Neural cell (in vitro differentiated cells): ENCODE results near the gene CBX8. TPM values are rescaled to one million over a fixed set of nuclear protein-coding genes. Genes with fewer than 3 reads are reported as not detected.

ENCODE experiments used
- H2AFZ ChIP-seq: fragments of 200-600, 300-800 bp; sonication (generic), shearing (Covaris generic); 2 replicates; pipeline ENCODE4 v1.6.0; 2014; ENCODE audit warnings: low read depth, mild to moderate bottlenecking, antibody characterized with exemption, low read length, moderate library complexity
- H3F3A ChIP-seq: fragments of 200-600 bp; shearing (Covaris generic); 2 replicates; pipeline ENCODE4 v1.6.1; 2016; ENCODE audit warnings: mild to moderate bottlenecking, moderate library complexity, mixed read lengths, antibody characterized with exemption, low read length; ENCODE audit not compliant: insufficient read depth, poor library complexity, severe bottlenecking
- H3K27ac ChIP-seq: fragments of 200-600, 300-800 bp; sonication (generic), shearing (Covaris generic); 2 replicates; pipeline ENCODE4 v1.5.1; 2014; ENCODE audit warnings: mild to moderate bottlenecking, low read length, moderate library complexity
- H3K27me3 ChIP-seq: fragments of 300-800, 200-600 bp; sonication (generic), shearing (Covaris generic); 2 replicates; pipeline ENCODE4 v1.6.0; 2014; ENCODE audit warnings: mild to moderate bottlenecking, low read depth, low read length, moderate library complexity; ENCODE audit not compliant: insufficient read depth
- H3K36me3 ChIP-seq: fragments of 300-800, 200-600 bp; sonication (generic), shearing (Covaris generic); 2 replicates; pipeline ENCODE4 v1.5.1; 2014; ENCODE audit warnings: mild to moderate bottlenecking, antibody characterized with exemption, low read length, moderate library complexity; ENCODE audit not compliant: insufficient read depth
- H3K4me2 ChIP-seq: fragments of 300-800, 200-600 bp; sonication (generic), shearing (Covaris generic); 2 replicates; pipeline ENCODE4 v1.6.0; 2014; ENCODE audit warnings: mild to moderate bottlenecking, low read length
- H3K4me3 ChIP-seq: fragments of 300-800, 200-600 bp; sonication (generic), shearing (Covaris generic); 2 replicates; pipeline ENCODE4 v1.5.1; 2014; ENCODE audit warnings: mild to moderate bottlenecking, low read length, moderate library complexity
- H3K79me2 ChIP-seq: fragments of 200-600 bp; shearing (Covaris generic); replicated peaks from 2 replicates; pipeline ENCODE4 v1.6.0; 2014; ENCODE audit warnings: mild to moderate bottlenecking, low read length, moderate library complexity; ENCODE audit not compliant: insufficient read depth
- H3K9ac ChIP-seq: fragments of 300-800, 200-600 bp; sonication (generic), shearing (Covaris generic); 2 replicates; pipeline ENCODE4 v1.6.1; 2016; ENCODE audit warnings: mild to moderate bottlenecking, low read length, mixed read lengths
- H3K9me2 ChIP-seq: fragments of 200-600 bp; shearing (Covaris generic); 2 replicates; pipeline ENCODE4 v1.6.1; 2016; ENCODE audit warnings: mild to moderate bottlenecking, low read length, mixed read lengths; ENCODE audit not compliant: insufficient read depth
- H3K9me3 ChIP-seq: fragments of 200-600, 300-800 bp; sonication (generic), shearing (Covaris generic); 2 replicates; pipeline ENCODE4 v1.6.1; 2016; ENCODE audit warnings: mild to moderate bottlenecking, mixed run types, low read length, moderate library complexity, mixed read lengths
- H4K20me1 ChIP-seq: fragments of 200-600 bp; shearing (Covaris generic); 2 replicates; pipeline ENCODE4 v1.6.1; 2016; ENCODE audit warnings: mild to moderate bottlenecking, mixed run types; ENCODE audit not compliant: insufficient read depth
- EP300 ChIP-seq: fragments of 450-650 bp; conservative IDR thresholded peaks from 2 replicates; pipeline ENCODE4 v1.6.1; 2014; ENCODE audit warnings: antibody characterized with exemption, mild to moderate bottlenecking, moderate library complexity; ENCODE audit not compliant: poor library complexity, severe bottlenecking
- EZH2 ChIP-seq: fragments of 200-600, 300-800 bp; shearing (Covaris generic), sonication (generic); IDR thresholded peaks from 2 replicates; pipeline ENCODE4 v1.6.1; 2014; ENCODE audit warnings: antibody characterized with exemption, low read length, borderline replicate concordance, mild to moderate bottlenecking; ENCODE audit not compliant: insufficient read depth, poor library complexity, severe bottlenecking
- MXI1 ChIP-seq: fragments of 450-650 bp; conservative IDR thresholded peaks from 2 replicates; pipeline ENCODE4 v1.6.1; 2014; ENCODE audit warnings: antibody characterized with exemption, mild to moderate bottlenecking; ENCODE audit not compliant: poor library complexity, severe bottlenecking
- POLR2AphosphoS5 ChIP-seq: IDR thresholded peaks from 2 replicates; pipeline ENCODE4 v1.6.1; 2012
- RAD21 ChIP-seq: fragments of 450-650 bp; conservative IDR thresholded peaks from 2 replicates; pipeline ENCODE4 v1.6.1; 2014; ENCODE audit warnings: antibody characterized with exemption, mild to moderate bottlenecking, moderate library complexity
- SMC3 ChIP-seq: fragments of 450-650 bp; conservative IDR thresholded peaks from 2 replicates; pipeline ENCODE4 v1.6.1; 2014; ENCODE audit warnings: antibody characterized with exemption, mild to moderate bottlenecking, moderate library complexity; ENCODE audit not compliant: poor library complexity
- TAF1 ChIP-seq: IDR thresholded peaks from 2 replicates; pipeline ENCODE4 v1.6.1; 2012; ENCODE audit warnings: low read depth
- polyA plus RNA-seq: library from polyadenylated mRNA; depleted of rRNA; stranded (reverse); fragments of >200 nt; gene quantifications from 2 replicates; pipeline ENCODE4 v1.2.3, GENCODE V29; 2014
- TF ChIP-seq, protein P1 (sequence below): fragments of 450-650 bp; IDR thresholded peaks from 2 replicates; pipeline ENCODE4 v1.5.1; 2014; ENCODE audit warnings: antibody characterized with exemption, mild to moderate bottlenecking, moderate library complexity; ENCODE audit not compliant: poor library complexity, severe bottlenecking
- TF ChIP-seq, protein P2 (sequence below): IDR thresholded peaks from 2 replicates; pipeline ENCODE4 v1.6.1; 2012; ENCODE audit warnings: borderline replicate concordance

CBX8 gene
- polyA plus RNA-seq, 1 donor from 2014 or later = 15.4 TPM

DNA sequence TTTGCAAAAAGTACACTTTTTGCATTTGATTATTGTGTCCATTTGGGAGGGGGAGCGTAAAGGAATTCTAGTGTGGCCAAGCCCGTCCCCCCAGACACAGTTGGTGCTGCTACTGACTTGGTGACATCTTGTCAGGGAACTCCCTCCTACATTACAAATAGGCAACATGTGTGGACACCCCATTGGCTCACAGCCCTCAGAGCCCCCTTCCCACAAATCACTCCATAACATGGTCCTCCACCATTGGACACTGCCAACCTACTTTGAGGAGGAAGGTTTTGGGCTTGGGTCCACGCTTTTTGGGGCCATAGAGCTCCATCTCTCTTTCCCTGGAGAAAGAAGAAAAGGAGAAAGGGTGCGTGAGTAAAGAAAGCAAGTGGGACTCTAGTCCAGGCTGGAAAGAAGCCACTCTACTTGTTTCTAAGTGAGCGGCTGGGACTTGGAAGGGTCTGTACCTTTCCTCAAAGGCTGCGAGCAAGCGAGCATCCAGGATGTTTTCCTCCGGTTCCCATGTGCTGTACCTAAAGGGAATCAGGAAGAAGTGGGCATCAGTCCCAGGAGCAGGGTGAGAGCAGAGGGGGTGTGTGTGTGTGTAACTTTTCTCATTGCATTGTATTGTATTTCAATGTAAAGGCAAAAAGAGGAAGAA, 958 bp downstream of the CBX8 start:
- Histone ChIP-seq H3K9me2 (no peaks in the 10 kb centered on the region), H3F3A (no peaks in the 10 kb centered on the region), H3K4me3 (peak overlapping the region; percentile 87), H3K27ac (peak overlapping the region; percentile 95), H3K27me3 (peaks cover 67% of the 10 kb centered on the region), H2AFZ (no peak overlapping the region), H4K20me1 (peaks cover 26% of the 10 kb centered on the region), H3K79me2 (peaks cover 30% of the 10 kb centered on the region), H3K36me3 (no peaks in the 10 kb centered on the region), H3K4me2 (peak overlapping the region; percentile 84), H3K9ac (peak overlapping the region; percentile 96), H3K9me3 (no peaks in the 10 kb centered on the region)
- no peak for TF ChIP-seq MXI1

DNA sequence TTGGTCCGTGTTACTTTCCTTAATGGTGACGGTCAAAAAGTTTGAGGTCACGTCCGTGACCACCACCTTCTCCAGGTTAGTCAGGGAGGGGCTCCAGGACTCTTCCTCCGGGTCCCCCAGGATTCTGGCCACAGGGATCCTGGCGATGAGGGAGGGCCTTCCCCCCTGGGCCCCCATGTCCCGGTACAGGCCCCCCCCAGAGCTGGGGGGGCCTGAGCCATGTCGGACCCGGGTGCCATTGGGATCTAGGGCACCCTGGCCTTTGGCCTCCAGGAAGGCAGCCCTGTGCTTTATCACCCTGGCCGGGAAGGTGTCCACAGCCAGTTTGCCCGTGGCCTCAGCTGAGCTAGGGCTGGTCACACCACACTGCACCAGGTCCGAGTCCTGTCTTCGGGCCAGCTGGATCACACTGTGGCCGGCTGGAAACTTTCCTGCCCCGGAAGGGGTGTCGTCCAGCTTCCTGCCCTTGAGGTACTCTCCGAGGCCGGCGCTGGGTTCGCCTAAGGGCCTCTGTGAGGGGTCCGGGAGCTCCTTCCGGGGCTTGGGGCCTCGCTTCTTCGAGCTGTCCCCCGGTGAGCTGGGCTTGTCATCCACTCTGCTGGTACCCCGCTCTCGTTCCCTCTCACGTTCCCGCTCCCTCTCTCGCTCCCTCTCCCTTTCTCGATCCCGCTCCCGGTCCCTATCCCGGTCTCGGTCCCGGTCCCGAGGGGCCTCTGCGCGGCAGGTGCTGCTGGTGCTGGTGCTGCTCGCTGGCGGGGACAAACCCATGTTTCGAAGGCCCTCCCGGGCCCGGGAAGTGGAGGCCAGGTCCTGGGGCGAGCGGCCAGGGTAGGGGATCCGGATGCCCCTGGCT, 2.0 kb downstream of the CBX8 start:
- peak overlapping the region; percentile 48 for H3K4me2 ChIP-seq
- TF ChIP-seq, protein P1, sequence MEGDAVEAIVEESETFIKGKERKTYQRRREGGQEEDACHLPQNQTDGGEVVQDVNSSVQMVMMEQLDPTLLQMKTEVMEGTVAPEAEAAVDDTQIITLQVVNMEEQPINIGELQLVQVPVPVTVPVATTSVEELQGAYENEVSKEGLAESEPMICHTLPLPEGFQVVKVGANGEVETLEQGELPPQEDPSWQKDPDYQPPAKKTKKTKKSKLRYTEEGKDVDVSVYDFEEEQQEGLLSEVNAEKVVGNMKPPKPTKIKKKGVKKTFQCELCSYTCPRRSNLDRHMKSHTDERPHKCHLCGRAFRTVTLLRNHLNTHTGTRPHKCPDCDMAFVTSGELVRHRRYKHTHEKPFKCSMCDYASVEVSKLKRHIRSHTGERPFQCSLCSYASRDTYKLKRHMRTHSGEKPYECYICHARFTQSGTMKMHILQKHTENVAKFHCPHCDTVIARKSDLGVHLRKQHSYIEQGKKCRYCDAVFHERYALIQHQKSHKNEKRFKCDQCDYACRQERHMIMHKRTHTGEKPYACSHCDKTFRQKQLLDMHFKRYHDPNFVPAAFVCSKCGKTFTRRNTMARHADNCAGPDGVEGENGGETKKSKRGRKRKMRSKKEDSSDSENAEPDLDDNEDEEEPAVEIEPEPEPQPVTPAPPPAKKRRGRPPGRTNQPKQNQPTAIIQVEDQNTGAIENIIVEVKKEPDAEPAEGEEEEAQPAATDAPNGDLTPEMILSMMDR = no peak
- no peak for TF ChIP-seq TAF1
- TF ChIP-seq EZH2 = no peak
- no peak for TF ChIP-seq MXI1
- TF ChIP-seq RAD21 = no peak
- TF ChIP-seq POLR2AphosphoS5 = no peak
- peaks cover 30% of the 10 kb centered on the region for H3K79me2 ChIP-seq
- no peak overlapping the region for H3K27ac ChIP-seq
- H3K27me3 ChIP-seq = peaks cover 67% of the 10 kb centered on the region
- peak overlapping the region; percentile 57 for H3K4me3 ChIP-seq
- no peaks in the 10 kb centered on the region for H3K9me2 ChIP-seq
- no peaks in the 10 kb centered on the region for H3K9me3 ChIP-seq
- no peak overlapping the region for H2AFZ ChIP-seq
- H3K36me3 ChIP-seq = no peaks in the 10 kb centered on the region
- peaks cover 26% of the 10 kb centered on the region for H4K20me1 ChIP-seq
- H3K9ac ChIP-seq = peak overlapping the region; percentile 31
- H3F3A ChIP-seq = no peaks in the 10 kb centered on the region

DNA sequence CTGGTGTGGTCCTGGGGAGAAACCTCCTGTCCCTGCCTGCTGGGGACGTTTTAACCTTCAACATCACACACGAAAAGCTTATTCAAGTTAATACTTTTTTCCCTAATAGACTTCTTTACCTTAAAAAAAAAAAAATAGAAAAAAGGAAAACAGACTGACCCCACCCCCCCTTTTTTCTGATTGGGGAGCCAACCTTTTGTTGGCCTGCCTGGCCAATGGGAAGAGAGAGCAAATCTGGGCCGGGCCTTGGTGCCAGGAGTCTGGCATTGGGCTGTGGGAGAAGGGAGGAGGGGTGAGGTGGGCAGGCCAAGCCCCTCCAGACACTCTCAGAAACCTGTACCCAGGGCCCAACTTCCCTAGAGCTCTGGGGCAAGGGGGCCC, 3.0 kb downstream of the CBX8 start:
- TF ChIP-seq RAD21 = no peak
- no peak for TF ChIP-seq TAF1
- no peak for TF ChIP-seq POLR2AphosphoS5
- TF ChIP-seq MXI1 = no peak
- no peak for TF ChIP-seq SMC3
- TF ChIP-seq EZH2 = no peak
- TF ChIP-seq, protein P1 = no peak
- TF ChIP-seq, protein P2, sequence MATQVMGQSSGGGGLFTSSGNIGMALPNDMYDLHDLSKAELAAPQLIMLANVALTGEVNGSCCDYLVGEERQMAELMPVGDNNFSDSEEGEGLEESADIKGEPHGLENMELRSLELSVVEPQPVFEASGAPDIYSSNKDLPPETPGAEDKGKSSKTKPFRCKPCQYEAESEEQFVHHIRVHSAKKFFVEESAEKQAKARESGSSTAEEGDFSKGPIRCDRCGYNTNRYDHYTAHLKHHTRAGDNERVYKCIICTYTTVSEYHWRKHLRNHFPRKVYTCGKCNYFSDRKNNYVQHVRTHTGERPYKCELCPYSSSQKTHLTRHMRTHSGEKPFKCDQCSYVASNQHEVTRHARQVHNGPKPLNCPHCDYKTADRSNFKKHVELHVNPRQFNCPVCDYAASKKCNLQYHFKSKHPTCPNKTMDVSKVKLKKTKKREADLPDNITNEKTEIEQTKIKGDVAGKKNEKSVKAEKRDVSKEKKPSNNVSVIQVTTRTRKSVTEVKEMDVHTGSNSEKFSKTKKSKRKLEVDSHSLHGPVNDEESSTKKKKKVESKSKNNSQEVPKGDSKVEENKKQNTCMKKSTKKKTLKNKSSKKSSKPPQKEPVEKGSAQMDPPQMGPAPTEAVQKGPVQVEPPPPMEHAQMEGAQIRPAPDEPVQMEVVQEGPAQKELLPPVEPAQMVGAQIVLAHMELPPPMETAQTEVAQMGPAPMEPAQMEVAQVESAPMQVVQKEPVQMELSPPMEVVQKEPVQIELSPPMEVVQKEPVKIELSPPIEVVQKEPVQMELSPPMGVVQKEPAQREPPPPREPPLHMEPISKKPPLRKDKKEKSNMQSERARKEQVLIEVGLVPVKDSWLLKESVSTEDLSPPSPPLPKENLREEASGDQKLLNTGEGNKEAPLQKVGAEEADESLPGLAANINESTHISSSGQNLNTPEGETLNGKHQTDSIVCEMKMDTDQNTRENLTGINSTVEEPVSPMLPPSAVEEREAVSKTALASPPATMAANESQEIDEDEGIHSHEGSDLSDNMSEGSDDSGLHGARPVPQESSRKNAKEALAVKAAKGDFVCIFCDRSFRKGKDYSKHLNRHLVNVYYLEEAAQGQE = no peak
- TF ChIP-seq EP300 = no peak
- peaks cover 67% of the 10 kb centered on the region for H3K27me3 ChIP-seq
- no peaks in the 10 kb centered on the region for H3K9me2 ChIP-seq
- no peaks in the 10 kb centered on the region for H3K36me3 ChIP-seq
- peak overlapping the region; percentile 47 for H3K9ac ChIP-seq
- H3K9me3 ChIP-seq = no peaks in the 10 kb centered on the region
- no peak overlapping the region for H2AFZ ChIP-seq
- H3K79me2 ChIP-seq = peaks cover 30% of the 10 kb centered on the region
- peaks cover 7% of the 10 kb centered on the region for H3F3A ChIP-seq
- peak overlapping the region; percentile 62 for H3K4me2 ChIP-seq
- H4K20me1 ChIP-seq = peaks cover 26% of the 10 kb centered on the region
- peak overlapping the region; percentile 63 for H3K4me3 ChIP-seq
- no peak overlapping the region for H3K27ac ChIP-seq
